Kidney capillary endothelial cell (primary cell): ENCODE measurements around the gene SPANXA2.
"Not testable (repeated sequence)": the region's sequence is repeated elsewhere in the genome, so short reads cannot be mapped to it uniquely, and the experiment has no call there.

ENCODE experiments used
- DNase-seq: peaks from one replicate; pipeline ENCODE4 v3.0.0-alpha.2; 2018; ENCODE audit warnings: low spot score

The SPANXA2 gene, protein sequence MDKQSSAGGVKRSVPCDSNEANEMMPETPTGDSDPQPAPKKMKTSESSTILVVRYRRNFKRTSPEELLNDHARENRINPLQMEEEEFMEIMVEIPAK

DNA sequence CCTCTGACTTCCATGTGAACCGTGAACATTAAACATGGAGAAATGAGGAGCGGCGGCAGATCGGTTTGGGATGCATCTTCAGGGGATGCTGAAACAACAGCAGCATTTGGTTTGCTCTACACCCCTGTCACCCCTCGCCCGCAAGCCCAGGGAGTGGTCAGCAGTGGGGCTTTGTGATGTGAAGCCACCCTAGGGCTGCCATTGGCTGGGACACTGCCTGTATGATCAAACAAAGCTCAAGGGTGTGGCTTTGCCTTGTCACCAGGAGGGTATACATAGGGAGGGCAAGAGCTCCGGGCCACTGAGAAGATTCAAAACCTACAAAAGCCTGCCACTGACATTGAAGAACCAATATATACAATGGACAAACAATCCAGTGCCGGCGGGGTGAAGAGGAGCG, at the start of gene SPANXA2:
Gene SPANXA2, plus strand, starts transcription at position 301 of the 400 bp plus-strand sequence. Its CDS starts 60 bp downstream, at position 361.
- not testable (repeated sequence) for DNase-seq

DNA sequence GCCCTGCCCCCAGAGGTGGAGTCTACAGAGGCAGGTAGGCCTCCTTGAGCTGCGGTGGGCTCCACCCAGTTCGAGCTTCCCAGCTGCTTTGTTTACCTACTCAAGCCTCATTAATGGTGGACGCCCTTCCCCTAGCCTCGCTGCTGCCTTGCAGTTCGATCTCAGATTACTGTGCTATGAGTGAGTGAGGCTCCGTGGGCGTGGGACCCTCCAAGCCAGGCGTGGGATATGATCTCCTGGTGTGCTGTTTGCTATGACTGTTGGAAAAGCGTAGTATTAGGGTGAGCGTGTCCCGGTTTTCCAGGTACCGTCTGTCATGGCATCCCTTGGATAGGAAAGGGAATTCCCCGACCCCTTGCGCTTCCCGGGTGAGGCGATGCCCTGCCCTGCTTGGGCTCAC, 47.0 kb upstream of the SPANXA2 start:
- DNase-seq = not testable (repeated sequence)

GRCh38 chrX:141584638-141585037, 4.9 kb upstream of the SPANXA2 start, which contains the start of gene SPANXA1:
Gene SPANXA1, minus strand, starts transcription at chrX:141584738. Its CDS starts 60 bp downstream, at chrX:141584678.
- DNase-seq = not testable (repeated sequence)

DNA sequence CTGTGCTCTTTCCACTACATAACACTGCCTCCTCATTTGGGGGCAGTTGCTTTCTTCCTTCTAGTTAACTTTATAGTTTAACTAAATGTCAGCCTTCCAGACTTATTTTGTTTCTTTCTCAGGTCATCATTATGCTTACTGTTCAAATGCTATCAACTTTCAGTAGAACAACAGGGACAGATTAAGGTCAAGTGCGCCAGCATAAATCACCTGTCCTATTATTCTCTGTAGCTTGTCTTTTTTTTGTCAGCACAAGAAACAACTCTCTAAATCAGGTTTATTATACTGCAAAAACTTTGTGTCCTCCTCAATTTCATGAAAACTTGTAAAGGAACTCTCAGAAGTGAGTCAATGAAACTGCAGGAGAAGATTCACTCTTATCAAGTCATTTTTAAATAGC, 19.6 kb downstream of the SPANXA2 start:
- DNase-seq = no peak

- no peak for DNase-seq
Measured at GRCh38 chrX:141619336-141619735, 29.8 kb downstream of the SPANXA2 start.

DNA sequence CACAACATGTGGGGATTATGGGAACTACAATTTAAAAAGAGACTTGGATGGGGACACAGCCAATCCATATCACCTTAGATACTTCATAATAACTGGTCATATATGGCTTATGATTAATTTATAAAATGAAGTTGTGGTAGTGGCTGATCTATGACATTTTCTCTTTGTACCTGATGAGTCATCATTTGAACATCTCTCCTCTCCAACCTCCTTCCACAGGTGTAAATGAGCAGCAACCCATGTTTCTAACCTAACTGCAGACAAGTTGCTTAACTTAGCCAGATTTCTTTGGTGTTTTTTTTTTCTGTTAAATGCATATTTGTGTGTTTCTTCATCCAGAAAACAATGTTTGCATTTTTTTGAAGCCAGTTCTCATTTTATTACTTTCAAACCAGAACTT, 42.6 kb downstream of the SPANXA2 start:
- DNase-seq = no peak

DNA sequence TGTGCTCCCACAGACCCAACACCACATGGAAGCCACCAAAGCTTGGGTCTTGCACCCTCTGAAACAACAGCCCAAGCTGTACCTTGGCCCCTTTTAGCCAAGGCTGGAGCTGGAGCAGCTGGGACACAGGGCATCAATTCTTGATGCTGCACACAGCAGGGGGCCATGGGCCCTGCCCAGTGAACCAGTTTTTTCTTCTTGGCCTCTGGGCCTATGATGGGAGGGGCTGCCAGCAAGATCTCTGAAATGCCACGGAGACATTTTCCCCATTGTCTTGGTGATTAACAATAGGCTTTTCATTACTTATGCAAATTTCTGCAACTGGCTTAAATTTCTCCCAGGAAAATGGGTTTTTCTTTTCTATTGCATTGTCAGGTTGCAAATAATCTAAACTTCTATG, 49.0 kb downstream of the SPANXA2 start:
- DNase-seq = no peak
